HepG2 (cell line): ENCODE measurements around the gene LRRC15. TPM values are rescaled to one million over a fixed set of nuclear protein-coding genes. Genes with fewer than 3 reads are reported as not detected.

Experiments used
- BCLAF1 ChIP-seq: fragments of 450-650 bp; IDR thresholded peaks from 2 replicates; pipeline ENCODE4 v1.6.1; 2017; ENCODE audit warnings: mild to moderate bottlenecking
- BRD4 ChIP-seq: sonication (generic); formaldehyde crosslinking; IDR thresholded peaks from 2 replicates; pipeline ENCODE4 v1.4.0; 2020; ENCODE audit warnings: missing genetic modification reagents
- CREBL2 ChIP-seq: sonication (generic); formaldehyde crosslinking; IDR thresholded peaks from 2 replicates; pipeline ENCODE4 v1.8.1; 2023; ENCODE audit warnings: missing genetic modification reagents, mild to moderate bottlenecking, borderline replicate concordance
- HMGXB4 ChIP-seq, 2 experiments: sonication (generic) in 1 of 2; formaldehyde crosslinking in 1 of 2; IDR thresholded peaks; 2 replicates each; pipeline versions ENCODE4 v1.4.0 to v1.6.1; 2018 to 2020; ENCODE audit warnings: missing genetic modification reagents in 2 of 2, borderline replicate concordance in 1 of 2, low read depth in 1 of 2, mild to moderate bottlenecking in 1 of 2, missing biosample characterization in 1 of 2
- NCOA2 ChIP-seq: sonication (generic); formaldehyde crosslinking; IDR thresholded peaks from 2 replicates; pipeline ENCODE4 v1.8.0; 2022; ENCODE audit warnings: inconsistent platforms
- PRDM15 ChIP-seq: sonication (generic); formaldehyde crosslinking; IDR thresholded peaks from 2 replicates; pipeline ENCODE4 v1.4.0; 2020; ENCODE audit warnings: missing genetic modification reagents
- REL ChIP-seq: sonication (generic); formaldehyde crosslinking; conservative IDR thresholded peaks from 2 replicates; pipeline ENCODE4 v1.8.0; 2022; ENCODE audit warnings: mild to moderate bottlenecking, missing genetic modification reagents, moderate library complexity
- SMAD1 ChIP-seq: sonication (generic); formaldehyde crosslinking; IDR thresholded peaks from 2 replicates; pipeline ENCODE4 v1.4.0; 2020; ENCODE audit warnings: missing genetic modification reagents, low read depth, mild to moderate bottlenecking, borderline replicate concordance
- TCF7 ChIP-seq: sonication (generic); IDR thresholded peaks from 2 replicates; pipeline ENCODE4 v1.6.1; 2016; ENCODE audit warnings: antibody characterized with exemption, low read depth
- YY1 ChIP-seq: IDR thresholded peaks from 2 replicates; pipeline ENCODE4 v1.6.1; 2011; ENCODE audit warnings: low read length, low read depth, moderate library complexity, mild to moderate bottlenecking; ENCODE audit not compliant: insufficient read depth, insufficient replicate concordance
- ZMAT3 ChIP-seq: sonication (generic); formaldehyde crosslinking; conservative IDR thresholded peaks from 2 replicates; pipeline ENCODE4 v1.7.0; 2021; ENCODE audit warnings: missing genetic modification reagents
- ZNF10 ChIP-seq: sonication (generic); formaldehyde crosslinking; IDR thresholded peaks from 2 replicates; pipeline ENCODE4 v1.4.0; 2020; ENCODE audit warnings: mild to moderate bottlenecking, low read depth, missing genetic modification reagents, borderline replicate concordance
- ZNF232 ChIP-seq: sonication (generic); formaldehyde crosslinking; IDR thresholded peaks from 2 replicates; pipeline ENCODE4 v1.4.0; 2020; ENCODE audit warnings: missing genetic modification reagents, borderline replicate concordance
- ZNF3 ChIP-seq: IDR thresholded peaks from 2 replicates; pipeline ENCODE4 v1.7.0; 2017; ENCODE audit warnings: inconsistent platforms
- ZNF549 ChIP-seq: sonication (generic); formaldehyde crosslinking; IDR thresholded peaks from 2 replicates; pipeline ENCODE4 v1.5.0; 2020; ENCODE audit warnings: missing genetic modification reagents
- ZNF552 ChIP-seq: sonication (generic); formaldehyde crosslinking; IDR thresholded peaks from 2 replicates; pipeline ENCODE4 v1.9.0; 2022; ENCODE audit warnings: missing genetic modification reagents, mild to moderate bottlenecking, borderline replicate concordance
- ZNF614 ChIP-seq: IDR thresholded peaks from 2 replicates; pipeline ENCODE4 v1.6.1; 2018; ENCODE audit warnings: missing biosample characterization, missing genetic modification reagents, inconsistent platforms, borderline replicate concordance
- ZNF629 ChIP-seq: sonication (generic); formaldehyde crosslinking; conservative IDR thresholded peaks from 2 replicates; pipeline ENCODE4 v1.5.0; 2020; ENCODE audit warnings: missing genetic modification reagents
- ZNF7 ChIP-seq: IDR thresholded peaks from 2 replicates; pipeline ENCODE4 v1.6.1; 2016; ENCODE audit warnings: missing biosample characterization, missing genetic modification reagents
- ZNF772 ChIP-seq: sonication (generic); formaldehyde crosslinking; IDR thresholded peaks from 2 replicates; pipeline ENCODE4 v1.5.0; 2020; ENCODE audit warnings: mild to moderate bottlenecking, missing genetic modification reagents
- ZNF782 ChIP-seq: sonication (generic); formaldehyde crosslinking; IDR thresholded peaks from 2 replicates; pipeline ENCODE4 v1.4.0; 2020; ENCODE audit warnings: missing genetic modification reagents, mild to moderate bottlenecking, borderline replicate concordance
- polyA plus RNA-seq, 8 experiments: library from polyadenylated mRNA; depleted of rRNA in 3 of 8; stranded (reverse) in 7 of 8; unstranded in 1 of 8; fragments of >200 nt; fragmentation: Illumina TruSeq in 4 of 8; extraction: Trizol in 4 of 8; gene quantifications; 2 replicates each; pipeline versions ENCODE4 v1.2.1 to v1.2.3, GENCODE V29; 2011 to 2016; ENCODE audit warnings: low read depth in 4 of 8, missing spikeins in 1 of 8, mixed read lengths in 1 of 8; ENCODE audit not compliant: insufficient read depth in 1 of 8
- total RNA-seq, 5 experiments: library from RNA; depleted of rRNA; stranded (reverse); fragments of >200 nt; fragmentation: Illumina TruSeq; extraction: Trizol; gene quantifications; 2 replicates each; pipeline ENCODE4 v1.2.3, GENCODE V29; 2016; ENCODE audit warnings: low read depth in 1 of 5

The LRRC15 gene
- total and polyA plus RNA-seq, 2 of the 13 experiments (the other 11 are each of a cell fraction or from before 2014, with no cell fraction given): not detected

- TF ChIP-seq BRD4 (CRISPR knock-in tag): peak; percentile 77
- 0 out of 2 replicates have a peak, but pooled peaks have one; percentile 54 for TF ChIP-seq ZNF3 (CRISPR knock-in tag)
- no peak for TF ChIP-seq ZNF10 (CRISPR knock-in tag)
- peak; percentile 48; the same call in 1 of the 2 replicates for TF ChIP-seq SMAD1 (CRISPR knock-in tag)
- TF ChIP-seq BCLAF1: no peak
- peak; percentile 56 for TF ChIP-seq YY1
- TF ChIP-seq REL: peak; percentile 96
- peak; percentile 95 for TF ChIP-seq ZNF782 (CRISPR knock-in tag)
- 0 out of 2 replicates have a peak, but pooled peaks have one; percentile 3 for TF ChIP-seq ZNF614 (CRISPR knock-in tag)
- TF ChIP-seq ZNF549 (CRISPR knock-in tag): no peak
- no peak; the same call in 1 of the 2 replicates for TF ChIP-seq TCF7
- TF ChIP-seq PRDM15 (CRISPR knock-in tag): 0 out of 2 replicates have a peak, but pooled peaks have one; percentile 35
- TF ChIP-seq CREBL2 (CRISPR knock-in tag): peak; percentile 97; the same call in 1 of the 2 replicates
- peak; percentile 57 for TF ChIP-seq ZNF232
- TF ChIP-seq NCOA2 (CRISPR knock-in tag): no peak; the same call in 1 of the 2 replicates
- TF ChIP-seq ZNF629: 0 out of 2 replicates have a peak, but pooled peaks have one; percentile 9
- TF ChIP-seq ZNF772: peak; percentile 87
- peak; percentile 96 for TF ChIP-seq ZNF552 (CRISPR knock-in tag)
- TF ChIP-seq ZNF7 (CRISPR knock-in tag): no peak
- TF ChIP-seq ZMAT3 (CRISPR knock-in tag): peak; percentile 97
- peak; percentile 78 to 88 for TF ChIP-seq HMGXB4 (CRISPR knock-in tag; IDR thresholded peaks at IDR 0.05; ENCODE audit: borderline replicate concordance in 1 of 2, low read depth in 1 of 2)
Observed at GRCh38 chr3:194333212-194333980, 36.1 kb downstream of the LRRC15 start (continued).
